Midbrain (tissue), 1 donor: Measurements from ENCODE around the gene YIPF3.
"Not testable (repeated sequence)": the region's sequence is repeated elsewhere in the genome, so short reads cannot be mapped to it uniquely, and the experiment has no call there.

Experiments used
- DNase-seq: peaks from one replicate; lab custom pipeline; 2025; lab: John Stamatoyannopoulos, UW

The YIPF3 gene

GRCh38 chr6:43509984-43510826 lies 6.5 kb downstream of the YIPF3 start, which contains the start of gene LRRC73:
Gene LRRC73 (minus strand): TSS chr6:43510346. CDS start chr6:43509785, 561 bp downstream.
- peak; percentile 83 for DNase-seq

- DNase-seq = no peak
These were observed 7.4 kb downstream of the YIPF3 start for GRCh38 chr6:43509142-43509983.

- no peak for DNase-seq
These were observed 8.1 kb downstream of the YIPF3 start for GRCh38 chr6:43508481-43509141.

GRCh38 chr6:43506667-43507471 lies 9.9 kb downstream of the YIPF3 start:
- DNase-seq = peak; percentile 87

GRCh38 chr6:43506171-43506570 lies 10.6 kb downstream of the YIPF3 start:
- DNase-seq = no peak

GRCh38 chr6:43505718-43506117 lies 11.0 kb downstream of the YIPF3 start:
- no peak for DNase-seq

GRCh38 chr6:43504756-43505593 lies 11.8 kb downstream of the YIPF3 start:
- no peak for DNase-seq

- DNase-seq = no peak
These were observed 13.3 kb downstream of the YIPF3 start for GRCh38 chr6:43503443-43503842.

GRCh38 chr6:43502666-43503065 lies 14.1 kb downstream of the YIPF3 start:
- DNase-seq = no peak

- DNase-seq = no peak
These were observed 15.8 kb downstream of the YIPF3 start for GRCh38 chr6:43500921-43501320.

GRCh38 chr6:43499028-43499815 lies 17.5 kb downstream of the YIPF3 start:
- no peak for DNase-seq

- DNase-seq = not testable (repeated sequence)
These were observed 18.4 kb downstream of the YIPF3 start for GRCh38 chr6:43498291-43498690.

GRCh38 chr6:43497689-43498088 lies 19.0 kb downstream of the YIPF3 start:
- DNase-seq = no peak

GRCh38 chr6:43497129-43497396 lies 19.7 kb downstream of the YIPF3 start:
- no peak for DNase-seq

- DNase-seq = no peak
These were observed 20.2 kb downstream of the YIPF3 start for GRCh38 chr6:43496370-43497128.

- no peak for DNase-seq
These were observed 21.3 kb downstream of the YIPF3 start for GRCh38 chr6:43495409-43495941.

GRCh38 chr6:43494766-43495165 lies 22.0 kb downstream of the YIPF3 start:
- no peak for DNase-seq

- DNase-seq = no peak
These were observed 22.4 kb downstream of the YIPF3 start for GRCh38 chr6:43494321-43494720.

GRCh38 chr6:43493833-43494232 lies 22.9 kb downstream of the YIPF3 start:
- DNase-seq = peak; percentile 27
